ENCODE data around the gene ST3GAL3.

Gene ST3GAL3

GRCh38 chr1:43872280-43872679 lies 164.9 kb downstream of the ST3GAL3 start:
- peaks cover 8% of the 10 kb centered on the region for H3K4me1 ChIP-seq (ENCODE audit: low read depth, poor library complexity, severe bottlenecking)
- no peak for TF ChIP-seq CTCF (conservative IDR thresholded peaks at IDR 0.05; ENCODE audit: low read depth, low read length)
- H2AFZ ChIP-seq (ENCODE audit: low read depth) = no peak overlapping the region
- H3K9ac ChIP-seq = no peak overlapping the region
- no peaks in the 10 kb centered on the region for H4K20me1 ChIP-seq (ENCODE audit: insufficient read depth)
- no peaks in the 10 kb centered on the region for H3K27me3 ChIP-seq (ENCODE audit: insufficient read depth, low read depth)
- no peak overlapping the region for H3K27ac ChIP-seq
- H3K4me3 ChIP-seq (IDR thresholded peaks at IDR 0.05; ENCODE audit: insufficient read depth, low read depth, low read length) = no peak overlapping the region
- H3K4me2 ChIP-seq = no peak overlapping the region
- no peaks in the 10 kb centered on the region for H3K79me2 ChIP-seq (ENCODE audit: insufficient read depth, low read depth)
- H3K36me3 ChIP-seq (ENCODE audit: insufficient read depth) = no peaks in the 10 kb centered on the region

- Histone ChIP-seq H2AFZ (ENCODE audit: low read depth) (no peak overlapping the region), H3K36me3 (ENCODE audit: insufficient read depth) (no peaks in the 10 kb centered on the region), H4K20me1 (ENCODE audit: insufficient read depth) (no peaks in the 10 kb centered on the region), H3K79me2 (ENCODE audit: insufficient read depth, low read depth) (no peaks in the 10 kb centered on the region), H3K4me3 (IDR thresholded peaks at IDR 0.05; ENCODE audit: insufficient read depth, low read depth, low read length) (no peak overlapping the region), H3K27me3 (ENCODE audit: insufficient read depth, low read depth) (no peaks in the 10 kb centered on the region), H3K4me2 (no peak overlapping the region), H3K27ac (no peak overlapping the region), H3K4me1 (ENCODE audit: low read depth, poor library complexity, severe bottlenecking) (no peaks in the 10 kb centered on the region), H3K9ac (no peak overlapping the region)
- TF ChIP-seq CTCF (conservative IDR thresholded peaks at IDR 0.05; ENCODE audit: low read depth, low read length) = no peak
Observed at GRCh38 chr1:43873851-43874250, 166.5 kb downstream of the ST3GAL3 start.

- H3K4me1 ChIP-seq (ENCODE audit: low read depth, poor library complexity, severe bottlenecking) = no peaks in the 10 kb centered on the region
- no peak overlapping the region for H2AFZ ChIP-seq (ENCODE audit: low read depth)
- H3K79me2 ChIP-seq (ENCODE audit: insufficient read depth, low read depth) = no peaks in the 10 kb centered on the region
- H3K27ac ChIP-seq = no peak overlapping the region
- H3K4me2 ChIP-seq = no peak overlapping the region
- H4K20me1 ChIP-seq (ENCODE audit: insufficient read depth) = no peaks in the 10 kb centered on the region
- no peaks in the 10 kb centered on the region for H3K27me3 ChIP-seq (ENCODE audit: insufficient read depth, low read depth)
- no peak overlapping the region for H3K9ac ChIP-seq
- H3K4me3 ChIP-seq (IDR thresholded peaks at IDR 0.05; ENCODE audit: insufficient read depth, low read depth, low read length) = no peak overlapping the region
- H3K36me3 ChIP-seq (ENCODE audit: insufficient read depth) = no peaks in the 10 kb centered on the region
- no peak for TF ChIP-seq CTCF (conservative IDR thresholded peaks at IDR 0.05; ENCODE audit: low read depth, low read length)
Observed at GRCh38 chr1:43874716-43875115, 167.4 kb downstream of the ST3GAL3 start.

- Histone ChIP-seq H3K27me3 (ENCODE audit: insufficient read depth, low read depth) (no peaks in the 10 kb centered on the region), H2AFZ (ENCODE audit: low read depth) (no peak overlapping the region), H3K27ac (no peak overlapping the region), H3K4me1 (ENCODE audit: low read depth, poor library complexity, severe bottlenecking) (no peaks in the 10 kb centered on the region), H3K4me3 (IDR thresholded peaks at IDR 0.05; ENCODE audit: insufficient read depth, low read depth, low read length) (no peak overlapping the region), H3K4me2 (no peak overlapping the region), H3K79me2 (ENCODE audit: insufficient read depth, low read depth) (no peaks in the 10 kb centered on the region), H4K20me1 (ENCODE audit: insufficient read depth) (no peaks in the 10 kb centered on the region), H3K9ac (no peak overlapping the region), H3K36me3 (ENCODE audit: insufficient read depth) (no peaks in the 10 kb centered on the region)
- no peak for TF ChIP-seq CTCF (conservative IDR thresholded peaks at IDR 0.05; ENCODE audit: low read depth, low read length)
Observed at GRCh38 chr1:43875331-43875730, 168.0 kb downstream of the ST3GAL3 start.

Data from KMS-11 (cell line).